Right ventricle myocardium superior (tissue), 1 donor: ENCODE data around the gene DTX3. TPM values are rescaled to one million over a fixed set of nuclear protein-coding genes. Genes with fewer than 3 reads are reported as not detected.
"Not testable (repeated sequence)": the region's sequence is repeated elsewhere in the genome, so short reads cannot be mapped to it uniquely, and the experiment has no call there.

Experiments
- ATAC-seq: fragments of 200-7000 bp; cut with Tn5 transposase; one replicate; pipeline ENCODE4 v1.9.1; 2020; ENCODE audit warnings: mild to moderate bottlenecking; ENCODE audit not compliant: poor library complexity
- DNase-seq: peaks from one replicate; pipeline ENCODE4 v3.0.0-alpha.2; 2020
- intact Hi-C: fragments of 100-400 bp; cut with DNase I; formaldehyde crosslinking; loops from one replicate; pipeline ENCODE4 v1.11.2; 2022
- total RNA-seq: library from RNA; stranded (reverse); fragmentation: NEBNext Ultra II Directional; extraction: Animal tissue kit (Norgen Biotek cat#: 25700); gene quantifications from one replicate; pipeline ENCODE4 v1.2.1, GENCODE V29; 2021
- donor health status: DM: no; HTN: yes; CAD: no; lungs with severe emphysema.

Gene DTX3
- total RNA-seq, 1 donor from 2014 or later, result 21.7 TPM

DNA sequence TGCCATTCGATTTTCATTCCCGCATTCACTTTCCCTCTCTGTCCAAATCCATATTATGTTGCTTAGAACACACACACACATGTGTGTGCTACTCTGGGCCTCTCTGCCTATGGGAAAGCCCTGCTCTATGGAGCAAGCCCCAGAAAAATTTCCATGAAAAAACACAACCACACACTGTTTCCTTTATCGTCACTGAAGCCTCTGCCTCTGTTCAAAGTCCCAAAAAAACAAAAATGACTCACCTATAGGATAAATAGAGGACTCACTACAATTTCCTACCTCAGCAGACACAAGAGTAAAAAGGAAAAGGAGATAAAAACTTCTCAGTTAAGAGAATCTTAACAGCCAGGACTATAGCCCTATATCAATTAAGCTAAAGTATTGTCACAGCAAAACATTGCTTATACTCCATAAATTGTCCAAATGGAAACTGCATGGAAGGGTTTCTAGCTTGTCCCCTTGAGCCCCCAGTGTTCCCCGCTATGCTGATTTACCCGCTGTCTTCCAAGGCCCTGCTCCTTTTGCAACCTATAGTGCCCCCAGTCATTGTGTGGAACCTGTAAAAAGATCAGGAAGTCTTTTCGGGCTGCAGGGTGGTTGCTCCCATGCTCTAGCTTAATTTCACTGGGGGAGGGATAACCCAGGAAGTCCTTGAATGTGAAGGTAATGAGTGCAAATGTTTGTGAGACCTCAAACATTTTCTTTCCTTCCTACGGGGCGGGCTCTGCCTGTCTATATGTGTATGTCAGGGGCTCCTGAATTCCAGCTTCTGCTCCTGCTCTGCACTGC is 24.8 kb upstream of the DTX3 start:
- DNase-seq (no peak), ATAC-seq (no peak)
- intact Hi-C loops, result loop anchor here (2.0 to 5.0 kb wide), 2 partner anchors 45 to 107 kb away; no protein-coding TSS in a partner anchor

DNA sequence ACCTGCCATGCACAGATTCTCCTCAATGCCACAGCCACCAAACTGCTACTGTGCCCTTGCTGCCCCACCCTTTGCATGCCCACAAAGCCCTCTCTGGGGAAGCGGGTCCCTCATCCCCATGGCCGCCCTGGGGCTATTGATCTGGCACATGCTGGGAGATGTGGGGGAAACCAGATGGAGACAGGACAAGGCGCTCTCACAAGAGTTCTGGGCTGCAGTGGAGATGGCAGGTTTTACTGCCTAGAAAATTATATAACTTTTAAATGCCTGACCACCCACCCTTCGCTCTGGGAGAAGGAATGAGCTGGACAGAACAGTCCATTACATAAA is 24.2 kb upstream of the DTX3 start:
- no peak for ATAC-seq
- DNase-seq, result no peak
- intact Hi-C loops, result loop anchor here (2.0 to 5.0 kb wide), 2 partner anchors 44 to 107 kb away; no protein-coding TSS in a partner anchor

DNA sequence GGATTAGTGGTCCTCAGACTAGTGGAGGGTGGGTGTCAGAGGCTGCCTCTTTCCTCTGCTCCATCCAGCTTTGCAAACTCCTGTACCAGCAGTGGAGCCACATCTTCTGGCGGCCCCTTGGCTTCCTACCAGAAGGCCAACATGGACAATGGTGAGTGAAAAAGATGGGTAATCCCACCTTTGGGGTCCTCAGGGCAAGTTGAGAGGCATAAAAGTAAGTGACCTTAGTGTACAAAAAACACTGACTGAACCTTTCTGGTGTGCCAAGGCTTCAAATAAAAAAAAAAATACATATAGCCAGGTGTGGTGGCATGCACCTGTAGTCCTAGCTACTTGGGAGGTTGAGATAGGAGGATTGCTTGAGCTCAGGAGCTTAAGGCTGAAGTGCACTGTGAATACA is 22.8 kb upstream of the DTX3 start:
- intact Hi-C loops, result loop anchor here (2.0 to 5.0 kb wide), 2 partner anchors 43 to 105 kb away; no protein-coding TSS in a partner anchor
- DNase-seq (no peak), ATAC-seq (no peak)

DNA sequence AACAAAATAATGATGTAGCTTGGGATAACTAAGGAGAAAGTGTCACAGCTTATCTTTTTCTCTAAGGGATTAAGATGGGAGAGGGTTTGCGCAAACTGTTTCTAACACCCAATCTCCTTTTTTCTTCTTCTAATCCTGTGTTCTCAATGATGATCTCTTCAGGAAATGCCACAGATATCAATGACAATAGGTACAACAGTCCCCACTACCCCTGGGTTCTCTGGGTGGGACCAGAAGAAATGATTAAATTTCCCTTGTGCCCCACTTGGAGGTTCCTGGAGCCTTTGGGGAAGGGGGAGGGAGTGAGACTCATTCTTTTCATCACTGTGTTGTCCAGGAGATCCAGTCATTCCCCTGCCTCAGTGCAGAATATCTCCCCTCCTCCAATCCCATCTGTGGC is 22.2 kb upstream of the DTX3 start:
- ATAC-seq, result no peak
- DNase-seq, result no peak
- intact Hi-C loops, result loop anchor here (5.0 kb wide), 1 partner anchor 105 kb away; no protein-coding TSS in a partner anchor

DNA sequence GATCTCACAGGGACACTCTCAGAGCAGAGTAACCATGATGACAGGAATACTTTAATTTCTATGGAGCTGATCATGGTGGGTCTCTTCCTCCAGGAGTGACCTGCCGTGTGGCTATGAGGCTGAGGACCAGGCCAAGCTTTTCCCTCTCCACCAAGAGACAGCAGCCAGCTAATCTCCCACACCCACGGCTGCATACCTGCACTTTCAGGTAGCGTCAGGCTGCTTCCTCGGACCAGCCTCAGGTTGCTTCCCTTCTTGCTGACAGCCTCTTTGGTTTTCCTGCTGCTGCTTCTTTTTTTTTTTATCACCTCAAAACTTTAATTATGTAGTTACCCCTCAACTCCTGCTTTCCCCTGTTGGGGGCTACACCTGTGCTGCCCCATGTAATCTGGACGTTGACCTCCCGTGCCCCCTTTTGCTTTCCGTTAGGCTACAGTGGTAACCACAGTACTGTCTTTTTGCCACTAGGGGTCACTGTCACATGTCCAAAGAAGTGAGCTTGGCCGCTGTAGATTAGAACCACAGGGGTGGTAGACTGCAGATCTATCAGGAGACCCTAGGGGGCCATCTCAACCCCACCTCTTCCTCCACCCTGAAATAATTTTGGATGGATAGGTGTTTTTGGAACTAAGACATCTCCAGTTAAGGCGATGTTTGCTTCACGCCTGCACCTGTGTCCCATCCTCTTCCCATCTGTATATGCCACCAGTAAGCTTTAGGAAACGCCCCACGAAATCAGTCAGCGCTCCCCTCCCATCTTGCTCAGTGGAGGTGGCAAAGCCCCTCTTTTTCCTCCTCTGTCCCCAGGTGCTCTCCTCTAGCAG is 21.4 kb upstream of the DTX3 start:
- intact Hi-C loops, result loop anchor here (5.0 kb wide), 1 partner anchor 104 kb away; no protein-coding TSS in a partner anchor
- no peak for DNase-seq
- ATAC-seq, result peak; percentile 97

DNA sequence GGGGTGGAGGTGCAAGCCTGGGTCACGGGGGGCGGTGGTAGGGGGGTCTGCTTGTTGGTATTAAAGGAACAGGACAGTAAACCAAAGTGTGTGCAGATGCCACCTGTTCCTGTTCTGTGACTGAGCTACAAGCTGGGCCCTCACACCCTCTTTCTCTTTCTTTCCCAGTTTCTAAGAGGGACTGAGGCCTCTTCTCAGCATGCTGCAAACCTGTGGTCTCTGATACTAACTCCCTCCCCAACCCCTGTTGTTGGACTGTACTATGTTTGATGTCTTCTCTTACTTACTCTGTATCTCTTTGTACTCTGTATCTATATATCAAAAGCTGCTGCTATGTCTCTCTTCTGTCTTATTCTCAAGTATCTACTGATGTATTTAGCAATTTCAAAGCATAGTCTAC is 20.6 kb upstream of the DTX3 start:
- DNase-seq (no peak), ATAC-seq (peak; percentile 14)
- intact Hi-C loops, result loop anchor here (5.0 kb wide), 1 partner anchor 103 kb away; no protein-coding TSS in a partner anchor

DNA sequence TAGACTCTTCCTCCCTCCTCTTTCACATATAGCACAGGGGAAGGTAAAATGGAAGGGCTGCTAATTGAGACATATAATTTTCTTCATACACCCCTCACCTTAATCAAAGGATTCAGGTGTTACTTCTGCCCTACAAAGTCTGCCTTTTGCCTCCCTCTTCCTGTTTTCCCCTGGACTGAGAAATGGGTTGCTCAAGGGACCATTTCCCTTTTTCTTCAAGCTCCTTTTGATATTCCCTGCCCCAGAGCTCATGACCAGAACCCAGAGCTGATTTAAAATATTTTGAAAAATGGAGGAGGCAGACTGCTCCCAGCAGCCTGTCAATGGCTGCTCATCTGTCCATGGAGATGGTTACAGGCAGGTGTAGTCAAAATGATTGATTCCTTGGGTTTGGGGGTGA is 19.9 kb upstream of the DTX3 start:
- ATAC-seq (no peak), DNase-seq (no peak)
- intact Hi-C loops, result loop anchor here (5.0 kb wide), 1 partner anchor 103 kb away; no protein-coding TSS in a partner anchor

DNA sequence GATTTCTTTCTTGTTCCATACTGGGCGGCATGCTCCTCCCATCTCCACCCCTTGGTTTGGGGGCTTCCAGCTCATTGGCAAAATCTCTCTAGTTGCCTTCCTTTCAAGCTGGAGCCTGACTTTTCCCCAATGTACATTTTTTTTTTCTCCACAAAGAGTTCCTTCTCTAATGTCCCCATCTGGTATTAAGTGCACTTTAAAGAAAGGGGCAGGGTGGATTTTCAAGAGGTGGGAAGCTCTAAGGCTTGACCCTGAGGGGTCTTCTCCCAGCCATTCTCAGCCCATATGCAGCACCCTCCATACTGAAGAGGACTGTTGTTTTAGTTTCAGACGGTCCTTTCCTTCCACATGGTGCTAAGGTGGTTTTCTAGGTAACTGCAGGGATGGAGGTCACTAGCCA is 19.5 kb upstream of the DTX3 start:
- ATAC-seq, result no peak
- no peak for DNase-seq
- intact Hi-C loops, result no loop called here

DNA sequence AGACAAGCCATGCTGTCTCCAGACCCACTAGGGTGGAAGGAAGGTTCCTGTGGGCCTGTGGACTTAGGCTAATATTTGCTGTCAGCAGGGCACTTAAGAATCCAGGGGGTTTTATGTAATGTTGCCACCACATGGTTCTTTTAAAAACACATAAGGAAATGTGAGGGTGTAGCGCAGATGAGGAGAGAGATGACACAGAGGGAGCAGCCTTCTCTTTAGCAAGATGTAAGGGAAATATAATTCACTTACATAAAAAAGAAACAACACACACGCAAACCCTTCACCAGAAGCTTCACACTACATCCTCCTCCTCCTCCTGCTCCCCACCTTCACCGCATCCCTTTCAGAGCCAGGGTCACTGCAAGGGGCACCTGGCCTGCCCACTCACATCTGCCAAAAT is 18.5 kb upstream of the DTX3 start:
- DNase-seq (no peak), ATAC-seq (no peak)
- intact Hi-C loops, result no loop called here

DNA sequence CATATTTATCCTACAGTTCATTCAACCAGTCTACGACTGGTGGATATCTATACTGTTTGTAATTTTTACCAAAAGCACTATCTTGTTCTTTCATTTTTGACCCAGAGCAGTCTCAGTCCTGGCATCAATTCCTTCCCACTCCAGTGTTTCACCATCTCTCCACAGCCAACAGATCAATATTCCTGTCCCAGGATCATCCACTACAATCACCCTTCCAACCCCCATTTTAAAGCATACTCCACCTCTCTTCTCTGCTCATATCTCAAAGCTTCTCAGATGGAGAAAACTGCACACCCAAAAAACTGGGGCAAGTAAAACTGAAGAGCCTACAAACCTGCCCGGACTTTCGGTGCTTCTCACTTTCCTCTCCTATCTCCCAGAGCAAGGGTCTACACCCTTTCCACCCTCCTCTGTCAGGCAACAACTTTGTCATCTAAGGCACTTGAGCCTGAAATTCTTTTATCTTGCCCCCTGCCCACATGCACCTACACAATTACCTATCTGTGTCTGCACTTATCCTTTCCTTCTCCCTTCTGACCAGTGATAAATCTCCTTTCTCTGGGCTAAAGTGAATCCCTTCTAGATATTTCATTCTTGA is 17.7 kb upstream of the DTX3 start:
- DNase-seq, result no peak
- no peak for ATAC-seq
- intact Hi-C loops, result no loop called here

DNA sequence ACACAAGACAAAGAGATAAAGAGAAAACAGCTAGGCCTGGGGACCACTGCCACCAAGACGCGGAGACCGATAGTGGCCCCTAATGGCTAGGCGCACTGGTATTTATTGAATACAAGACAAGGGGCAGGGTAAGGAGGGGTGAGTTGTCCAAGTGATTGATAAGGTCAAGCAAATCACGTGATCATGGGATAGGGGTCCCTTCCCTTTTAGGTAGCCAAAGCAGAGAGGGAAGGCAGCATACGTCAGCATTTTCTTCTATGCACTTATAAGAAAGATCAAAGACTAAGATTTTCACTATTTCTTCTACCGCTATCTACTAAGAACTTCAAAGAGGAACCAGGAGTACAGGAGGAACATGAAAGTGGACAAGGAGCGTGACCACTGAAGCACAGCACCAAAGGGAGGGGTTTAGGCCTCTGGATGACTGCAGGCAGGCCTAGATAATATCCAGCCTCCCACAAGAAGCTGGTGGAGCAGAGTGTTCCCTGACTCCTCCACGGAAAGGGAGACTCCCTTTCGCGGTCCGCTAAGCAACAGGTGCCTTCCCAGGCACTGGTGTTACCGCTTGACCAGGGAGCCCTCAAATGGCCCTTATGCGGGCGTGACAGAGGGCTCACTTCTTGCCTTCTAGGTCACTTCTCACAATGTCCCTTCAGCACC is 15.5 kb upstream of the DTX3 start:
- DNase-seq, intact Hi-C loops, ATAC-seq: not testable (repeated sequence)

DNA sequence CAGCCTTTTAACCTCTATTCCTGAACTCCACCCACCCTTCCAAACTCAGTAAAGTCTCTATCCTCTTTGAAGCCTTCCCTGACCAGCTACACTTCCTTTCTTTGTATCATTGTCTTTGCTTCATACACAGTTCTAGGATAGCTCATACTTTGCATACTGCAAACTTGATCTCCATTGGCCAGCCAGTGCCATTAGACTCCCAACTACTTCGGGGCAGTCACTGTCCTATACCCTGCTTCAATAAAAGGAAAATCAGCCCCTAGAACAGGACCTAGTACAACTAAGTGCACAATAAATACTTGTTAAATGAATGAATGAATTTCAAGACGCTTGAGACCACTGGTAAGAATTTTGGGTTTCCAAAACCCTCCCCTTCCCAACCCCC is 14.2 kb upstream of the DTX3 start:
- intact Hi-C loops, result no loop called here
- ATAC-seq (no peak), DNase-seq (no peak)

DNA sequence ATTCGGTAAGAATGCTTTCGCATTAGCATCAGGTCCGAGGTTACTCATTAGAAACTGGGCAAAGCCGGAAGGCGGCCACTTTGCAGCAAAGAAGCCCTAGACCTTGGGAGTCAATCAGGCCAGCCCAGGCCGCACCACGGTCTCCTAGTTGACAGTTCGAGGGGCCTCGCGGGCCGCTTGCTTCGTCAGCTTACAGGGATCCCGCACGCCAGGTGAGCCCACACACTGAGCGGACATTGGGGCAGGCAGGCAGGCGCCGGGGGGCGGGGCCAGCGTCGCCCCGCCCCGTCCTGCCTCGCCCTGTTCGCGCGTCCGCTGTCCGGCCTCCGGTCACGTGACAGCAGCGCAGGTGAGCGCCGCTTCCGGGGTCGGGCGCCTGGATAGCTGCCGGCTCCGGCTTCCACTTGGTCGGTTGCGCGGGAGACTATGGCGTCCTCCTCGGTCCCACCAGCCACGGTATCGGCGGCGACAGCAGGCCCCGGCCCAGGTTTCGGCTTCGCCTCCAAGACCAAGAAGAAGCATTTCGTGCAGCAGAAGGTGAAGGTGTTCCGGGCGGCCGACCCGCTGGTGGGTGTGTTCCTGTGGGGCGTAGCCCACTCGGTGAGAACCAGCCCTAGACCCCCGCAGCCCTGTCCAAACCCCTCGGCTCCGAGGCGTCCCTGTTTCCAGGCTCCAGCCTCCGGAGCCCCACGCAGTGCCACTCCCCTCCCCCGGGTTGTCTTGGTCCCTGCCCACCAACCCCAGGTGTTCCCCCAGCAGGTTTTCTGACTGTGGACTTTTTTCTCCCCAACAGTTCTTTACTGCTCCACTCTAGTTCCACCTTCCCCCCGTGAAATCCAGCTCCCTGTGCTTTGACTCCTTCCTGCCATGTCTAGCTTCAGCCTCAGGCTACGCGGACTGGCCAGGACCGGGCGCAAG is 13.5 kb upstream of the DTX3 start, which contains the start of gene PIP4K2C:
TSS of gene PIP4K2C (plus strand) at position 329 of the 918 bp plus-strand sequence. CDS start at position 427, 98 bp downstream.
- intact Hi-C loops, result no loop called here
- ATAC-seq (peak; percentile 100), DNase-seq (peak; percentile 89)

DNA sequence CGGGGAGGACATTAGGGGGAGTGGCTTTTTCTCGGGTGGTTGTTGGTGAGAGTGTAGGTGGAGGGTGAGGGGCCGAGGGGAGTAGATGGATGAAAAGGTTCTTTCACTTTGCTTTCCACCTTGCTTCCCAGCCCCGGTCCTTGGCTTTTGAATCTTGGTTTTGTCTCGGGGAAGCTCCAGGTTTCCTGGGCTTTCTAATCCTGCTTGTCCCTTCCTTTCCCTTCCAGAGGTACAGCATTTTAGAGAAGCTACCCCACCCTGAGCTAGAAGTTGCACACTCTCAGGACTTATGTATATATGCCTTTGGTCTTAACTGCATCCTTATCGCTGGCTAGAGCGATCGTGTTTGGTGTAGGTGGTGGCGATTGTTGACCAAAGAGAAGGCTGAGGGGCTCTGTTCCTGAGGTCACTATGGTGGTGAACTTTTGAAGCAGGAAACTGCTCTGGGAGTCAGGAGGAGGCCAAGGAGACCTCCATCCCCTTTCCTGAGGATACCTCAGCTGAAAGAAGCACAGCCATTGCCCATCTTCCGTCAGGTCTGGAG is 12.8 kb upstream of the DTX3 start:
- DNase-seq (no peak), ATAC-seq (no peak)
- intact Hi-C loops, result no loop called here

DNA sequence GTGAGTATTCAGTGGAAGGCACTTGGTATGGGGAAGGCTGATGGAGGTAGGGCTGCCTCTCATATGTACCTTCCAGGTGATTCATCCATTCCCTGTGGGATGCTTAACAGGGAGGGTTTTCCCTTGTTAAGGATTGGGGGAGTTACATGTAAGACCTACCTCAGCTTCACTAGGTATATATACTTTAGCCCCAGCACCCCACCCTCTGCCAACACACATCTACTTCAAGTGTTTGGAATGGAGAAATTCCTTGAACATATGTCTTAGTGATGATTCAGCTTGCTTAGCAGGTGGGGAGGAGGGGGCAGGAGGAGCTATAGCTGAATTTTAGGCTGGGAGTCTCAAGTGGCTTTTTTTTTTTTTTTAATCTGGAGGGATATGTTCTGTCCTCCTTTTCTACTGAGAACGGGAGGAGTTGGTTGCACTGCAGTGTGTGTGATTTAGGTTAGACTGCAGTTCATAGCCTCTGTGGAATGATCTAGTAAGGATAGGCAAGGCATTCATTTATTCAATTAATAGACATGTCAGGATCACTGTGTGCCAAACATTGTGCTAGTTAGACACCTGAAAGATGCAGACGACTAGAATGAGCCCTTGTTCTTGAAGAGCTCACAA is 12.0 kb upstream of the DTX3 start:
- ATAC-seq (no peak), DNase-seq (no peak)
- intact Hi-C loops, result no loop called here

DNA sequence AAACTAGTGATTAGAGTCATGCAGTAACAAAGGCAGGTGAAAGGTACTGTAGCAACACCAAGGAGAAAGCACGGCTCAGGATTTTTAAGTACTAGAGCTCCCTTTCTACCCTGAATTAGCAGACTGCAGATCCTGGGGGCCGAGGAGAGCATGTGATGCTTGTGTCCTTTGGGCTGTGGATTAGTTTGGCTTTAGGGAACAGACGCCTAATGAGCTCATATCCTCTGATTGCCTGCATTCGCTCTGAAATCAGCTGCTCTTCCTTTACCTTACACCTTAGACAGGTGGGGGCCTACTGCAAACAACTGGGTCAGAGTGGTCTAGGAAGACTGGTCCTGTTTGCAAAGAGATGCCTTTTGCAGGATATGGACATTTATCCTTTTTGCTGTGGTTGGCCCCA is 11.4 kb upstream of the DTX3 start:
- ATAC-seq, result no peak
- intact Hi-C loops, result no loop called here
- no peak for DNase-seq

DNA sequence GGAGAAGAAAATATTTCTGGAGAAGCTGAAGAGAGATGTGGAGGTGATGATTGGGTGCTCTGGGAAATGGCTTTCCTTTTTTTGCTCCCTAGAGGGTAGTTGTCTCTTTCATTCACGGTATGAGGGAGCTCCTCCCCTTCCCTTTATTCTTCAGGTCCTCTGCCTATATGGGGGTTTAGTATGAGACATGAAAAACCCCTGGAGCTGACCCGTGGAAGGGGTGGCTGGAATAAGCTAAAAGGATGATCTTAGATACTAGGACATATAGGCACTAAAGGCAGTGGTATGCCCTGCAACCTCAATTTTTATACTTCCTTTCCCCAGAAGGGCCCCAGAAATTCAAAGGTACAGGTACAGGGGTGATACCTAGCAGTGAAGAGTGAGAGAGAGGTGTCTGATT is 4.2 kb upstream of the DTX3 start:
- intact Hi-C loops, result no loop called here
- no peak for DNase-seq
- no peak for ATAC-seq
